HepG2 (cell line): ENCODE data around the gene B9D2. TPM values are rescaled to one million over a fixed set of nuclear protein-coding genes. Genes with fewer than 3 reads are reported as not detected.

Experiments
- ADNP ChIP-seq: sonication (generic); formaldehyde crosslinking; IDR thresholded peaks from 2 replicates; pipeline ENCODE4 v1.4.0; 2020; ENCODE audit warnings: missing genetic modification reagents
- MLXIP ChIP-seq: sonication (generic); formaldehyde crosslinking; IDR thresholded peaks from 2 replicates; pipeline ENCODE4 v1.9.0; 2021; ENCODE audit warnings: missing genetic modification reagents, borderline replicate concordance
- NR2F2 ChIP-seq: IDR thresholded peaks from 2 replicates; pipeline ENCODE4 v1.6.1; 2012; ENCODE audit warnings: low read depth, inconsistent platforms, borderline replicate concordance
- THAP8 ChIP-seq: sonication (generic); formaldehyde crosslinking; IDR thresholded peaks from 2 replicates; pipeline ENCODE4 v1.5.1; 2020; ENCODE audit warnings: missing genetic modification reagents, mild to moderate bottlenecking, borderline replicate concordance
- ZNF331 ChIP-seq: sonication (generic); formaldehyde crosslinking; IDR thresholded peaks from 2 replicates; pipeline ENCODE4 v1.4.0; 2020; ENCODE audit warnings: missing genetic modification reagents
- ZNF703 ChIP-seq: sonication (generic); formaldehyde crosslinking; IDR thresholded peaks from 2 replicates; pipeline ENCODE4 v1.5.1; 2020; ENCODE audit warnings: missing genetic modification reagents, mild to moderate bottlenecking, moderate library complexity, borderline replicate concordance
- ZNF710 ChIP-seq: sonication (generic); formaldehyde crosslinking; IDR thresholded peaks from 2 replicates; pipeline ENCODE4 v1.5.0; 2020; ENCODE audit warnings: mild to moderate bottlenecking, missing genetic modification reagents, borderline replicate concordance
- ZNF766 ChIP-seq: sonication (generic); formaldehyde crosslinking; IDR thresholded peaks from 2 replicates; pipeline ENCODE4 v1.5.0; 2020; ENCODE audit warnings: missing genetic modification reagents, borderline replicate concordance
- ZSCAN29 ChIP-seq: sonication (generic); formaldehyde crosslinking; conservative IDR thresholded peaks from 2 replicates; pipeline ENCODE4 v1.4.0; 2020; ENCODE audit warnings: mild to moderate bottlenecking, missing genetic modification reagents
- polyA plus RNA-seq, 8 experiments: library from polyadenylated mRNA; depleted of rRNA in 3 of 8; stranded (reverse) in 7 of 8; unstranded in 1 of 8; fragments of >200 nt; fragmentation: Illumina TruSeq in 4 of 8; extraction: Trizol in 4 of 8; gene quantifications; 2 replicates each; pipeline versions ENCODE4 v1.2.1 to v1.2.3, GENCODE V29; 2011 to 2016; ENCODE audit warnings: low read depth in 4 of 8, missing spikeins in 1 of 8, mixed read lengths in 1 of 8; ENCODE audit not compliant: insufficient read depth in 1 of 8
- total RNA-seq, 5 experiments: library from RNA; depleted of rRNA; stranded (reverse); fragments of >200 nt; fragmentation: Illumina TruSeq; extraction: Trizol; gene quantifications; 2 replicates each; pipeline ENCODE4 v1.2.3, GENCODE V29; 2016; ENCODE audit warnings: low read depth in 1 of 5
- TF ChIP-seq, protein P1 (sequence below): sonication (generic); formaldehyde crosslinking; IDR thresholded peaks from 2 replicates; pipeline ENCODE4 v1.5.0; 2020; ENCODE audit warnings: mild to moderate bottlenecking, missing genetic modification reagents, borderline replicate concordance
- TF ChIP-seq, protein P2 (sequence below): sonication (generic); formaldehyde crosslinking; IDR thresholded peaks from 2 replicates; pipeline ENCODE4 v1.4.0; 2020; ENCODE audit warnings: missing genetic modification reagents

The B9D2 gene
- total and polyA plus RNA-seq, 2 of the 13 experiments (the other 11 are each of a cell fraction or from before 2014, with no cell fraction given): 3.1 to 4.4 TPM

- TF ChIP-seq MLXIP (CRISPR knock-in tag) (no peak), ZNF710 (no peak), THAP8 (CRISPR knock-in tag) (no peak), ZNF703 (no peak), ZNF766 (CRISPR knock-in tag) (no peak), NR2F2 (peak; percentile 11; the same call in 1 of the 2 replicates), ZNF331 (CRISPR knock-in tag) (no peak), ZSCAN29 (0 out of 2 replicates have a peak, but pooled peaks have one; percentile 37), ADNP (CRISPR knock-in tag) (no peak)
- TF ChIP-seq, protein P1, sequence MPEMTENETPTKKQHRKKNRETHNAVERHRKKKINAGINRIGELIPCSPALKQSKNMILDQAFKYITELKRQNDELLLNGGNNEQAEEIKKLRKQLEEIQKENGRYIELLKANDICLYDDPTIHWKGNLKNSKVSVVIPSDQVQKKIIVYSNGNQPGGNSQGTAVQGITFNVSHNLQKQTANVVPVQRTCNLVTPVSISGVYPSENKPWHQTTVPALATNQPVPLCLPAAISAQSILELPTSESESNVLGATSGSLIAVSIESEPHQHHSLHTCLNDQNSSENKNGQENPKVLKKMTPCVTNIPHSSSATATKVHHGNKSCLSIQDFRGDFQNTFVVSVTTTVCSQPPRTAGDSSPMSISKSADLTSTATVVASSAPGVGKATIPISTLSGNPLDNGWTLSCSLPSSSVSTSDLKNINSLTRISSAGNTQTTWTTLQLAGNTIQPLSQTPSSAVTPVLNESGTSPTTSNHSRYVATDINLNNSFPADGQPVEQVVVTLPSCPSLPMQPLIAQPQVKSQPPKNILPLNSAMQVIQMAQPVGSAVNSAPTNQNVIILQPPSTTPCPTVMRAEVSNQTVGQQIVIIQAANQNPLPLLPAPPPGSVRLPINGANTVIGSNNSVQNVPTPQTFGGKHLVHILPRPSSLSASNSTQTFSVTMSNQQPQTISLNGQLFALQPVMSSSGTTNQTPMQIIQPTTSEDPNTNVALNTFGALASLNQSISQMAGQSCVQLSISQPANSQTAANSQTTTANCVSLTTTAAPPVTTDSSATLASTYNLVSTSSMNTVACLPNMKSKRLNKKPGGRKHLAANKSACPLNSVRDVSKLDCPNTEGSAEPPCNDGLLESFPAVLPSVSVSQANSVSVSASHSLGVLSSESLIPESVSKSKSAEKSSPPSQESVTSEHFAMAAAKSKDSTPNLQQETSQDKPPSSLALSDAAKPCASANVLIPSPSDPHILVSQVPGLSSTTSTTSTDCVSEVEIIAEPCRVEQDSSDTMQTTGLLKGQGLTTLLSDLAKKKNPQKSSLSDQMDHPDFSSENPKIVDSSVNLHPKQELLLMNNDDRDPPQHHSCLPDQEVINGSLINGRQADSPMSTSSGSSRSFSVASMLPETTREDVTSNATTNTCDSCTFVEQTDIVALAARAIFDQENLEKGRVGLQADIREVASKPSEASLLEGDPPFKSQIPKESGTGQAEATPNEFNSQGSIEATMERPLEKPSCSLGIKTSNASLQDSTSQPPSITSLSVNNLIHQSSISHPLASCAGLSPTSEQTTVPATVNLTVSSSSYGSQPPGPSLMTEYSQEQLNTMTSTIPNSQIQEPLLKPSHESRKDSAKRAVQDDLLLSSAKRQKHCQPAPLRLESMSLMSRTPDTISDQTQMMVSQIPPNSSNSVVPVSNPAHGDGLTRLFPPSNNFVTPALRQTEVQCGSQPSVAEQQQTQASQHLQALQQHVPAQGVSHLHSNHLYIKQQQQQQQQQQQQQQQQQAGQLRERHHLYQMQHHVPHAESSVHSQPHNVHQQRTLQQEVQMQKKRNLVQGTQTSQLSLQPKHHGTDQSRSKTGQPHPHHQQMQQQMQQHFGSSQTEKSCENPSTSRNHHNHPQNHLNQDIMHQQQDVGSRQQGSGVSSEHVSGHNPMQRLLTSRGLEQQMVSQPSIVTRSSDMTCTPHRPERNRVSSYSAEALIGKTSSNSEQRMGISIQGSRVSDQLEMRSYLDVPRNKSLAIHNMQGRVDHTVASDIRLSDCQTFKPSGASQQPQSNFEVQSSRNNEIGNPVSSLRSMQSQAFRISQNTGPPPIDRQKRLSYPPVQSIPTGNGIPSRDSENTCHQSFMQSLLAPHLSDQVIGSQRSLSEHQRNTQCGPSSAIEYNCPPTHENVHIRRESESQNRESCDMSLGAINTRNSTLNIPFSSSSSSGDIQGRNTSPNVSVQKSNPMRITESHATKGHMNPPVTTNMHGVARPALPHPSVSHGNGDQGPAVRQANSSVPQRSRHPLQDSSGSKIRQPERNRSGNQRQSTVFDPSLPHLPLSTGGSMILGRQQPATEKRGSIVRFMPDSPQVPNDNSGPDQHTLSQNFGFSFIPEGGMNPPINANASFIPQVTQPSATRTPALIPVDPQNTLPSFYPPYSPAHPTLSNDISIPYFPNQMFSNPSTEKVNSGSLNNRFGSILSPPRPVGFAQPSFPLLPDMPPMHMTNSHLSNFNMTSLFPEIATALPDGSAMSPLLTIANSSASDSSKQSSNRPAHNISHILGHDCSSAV: no peak
- TF ChIP-seq, protein P2, sequence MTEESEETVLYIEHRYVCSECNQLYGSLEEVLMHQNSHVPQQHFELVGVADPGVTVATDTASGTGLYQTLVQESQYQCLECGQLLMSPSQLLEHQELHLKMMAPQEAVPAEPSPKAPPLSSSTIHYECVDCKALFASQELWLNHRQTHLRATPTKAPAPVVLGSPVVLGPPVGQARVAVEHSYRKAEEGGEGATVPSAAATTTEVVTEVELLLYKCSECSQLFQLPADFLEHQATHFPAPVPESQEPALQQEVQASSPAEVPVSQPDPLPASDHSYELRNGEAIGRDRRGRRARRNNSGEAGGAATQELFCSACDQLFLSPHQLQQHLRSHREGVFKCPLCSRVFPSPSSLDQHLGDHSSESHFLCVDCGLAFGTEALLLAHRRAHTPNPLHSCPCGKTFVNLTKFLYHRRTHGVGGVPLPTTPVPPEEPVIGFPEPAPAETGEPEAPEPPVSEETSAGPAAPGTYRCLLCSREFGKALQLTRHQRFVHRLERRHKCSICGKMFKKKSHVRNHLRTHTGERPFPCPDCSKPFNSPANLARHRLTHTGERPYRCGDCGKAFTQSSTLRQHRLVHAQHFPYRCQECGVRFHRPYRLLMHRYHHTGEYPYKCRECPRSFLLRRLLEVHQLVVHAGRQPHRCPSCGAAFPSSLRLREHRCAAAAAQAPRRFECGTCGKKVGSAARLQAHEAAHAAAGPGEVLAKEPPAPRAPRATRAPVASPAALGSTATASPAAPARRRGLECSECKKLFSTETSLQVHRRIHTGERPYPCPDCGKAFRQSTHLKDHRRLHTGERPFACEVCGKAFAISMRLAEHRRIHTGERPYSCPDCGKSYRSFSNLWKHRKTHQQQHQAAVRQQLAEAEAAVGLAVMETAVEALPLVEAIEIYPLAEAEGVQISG (CRISPR knock-in tag): peak; percentile 26; the same call in 1 of the 2 replicates
These were observed 40.4 kb downstream of the B9D2 start (continued) for GRCh38 chr19:41323430-41324125.
